Epithelial cell of proximal tubule (primary cell): ENCODE results near the gene ZNF784. TPM values are rescaled to one million over a fixed set of nuclear protein-coding genes. Genes with fewer than 3 reads are reported as not detected.

Experiments
- DNase-seq: peaks from one replicate; pipeline ENCODE4 v3.0.0-alpha.2; 2011; ENCODE audit warnings: low read depth
- H3K4me3 ChIP-seq: 2 replicates; pipeline ENCODE4 v1.5.1; 2011; ENCODE audit warnings: low read depth, mild to moderate bottlenecking, low read length
- CTCF ChIP-seq: conservative IDR thresholded peaks from 2 replicates; pipeline ENCODE4 v1.5.1; 2012; ENCODE audit warnings: low read depth, mild to moderate bottlenecking, low read length
- total RNA-seq: library from RNA; depleted of rRNA; stranded (reverse); fragments of >200 nt; gene quantifications from 2 replicates; pipeline ENCODE4 v1.2.3, GENCODE V29; 2015

Gene ZNF784
- total RNA-seq, 1 donor from 2014 or later = 0.58 TPM

DNA sequence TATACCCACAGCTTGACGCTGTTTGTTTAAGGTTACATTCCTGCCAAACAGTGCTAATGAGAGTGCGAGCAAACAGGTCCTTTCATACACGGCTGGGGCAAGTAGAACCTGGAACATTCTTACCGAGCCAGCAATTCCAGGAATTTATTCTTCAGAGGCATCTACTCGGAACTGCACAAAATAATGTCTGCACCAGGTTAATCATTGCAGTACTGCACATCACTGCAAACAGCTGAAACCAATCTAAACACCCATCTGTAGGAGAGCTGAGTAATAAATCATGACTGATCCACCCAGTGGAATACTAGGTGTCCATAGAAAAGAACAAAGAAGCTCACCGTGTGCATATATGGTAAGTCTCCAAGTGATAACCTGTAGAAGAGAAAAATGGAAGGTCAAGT is 42.5 kb downstream of the ZNF784 start:
- H3K4me3 ChIP-seq = peak overlapping the region; percentile 81
- TF ChIP-seq CTCF = no peak
- DNase-seq = peak; percentile 95

DNA sequence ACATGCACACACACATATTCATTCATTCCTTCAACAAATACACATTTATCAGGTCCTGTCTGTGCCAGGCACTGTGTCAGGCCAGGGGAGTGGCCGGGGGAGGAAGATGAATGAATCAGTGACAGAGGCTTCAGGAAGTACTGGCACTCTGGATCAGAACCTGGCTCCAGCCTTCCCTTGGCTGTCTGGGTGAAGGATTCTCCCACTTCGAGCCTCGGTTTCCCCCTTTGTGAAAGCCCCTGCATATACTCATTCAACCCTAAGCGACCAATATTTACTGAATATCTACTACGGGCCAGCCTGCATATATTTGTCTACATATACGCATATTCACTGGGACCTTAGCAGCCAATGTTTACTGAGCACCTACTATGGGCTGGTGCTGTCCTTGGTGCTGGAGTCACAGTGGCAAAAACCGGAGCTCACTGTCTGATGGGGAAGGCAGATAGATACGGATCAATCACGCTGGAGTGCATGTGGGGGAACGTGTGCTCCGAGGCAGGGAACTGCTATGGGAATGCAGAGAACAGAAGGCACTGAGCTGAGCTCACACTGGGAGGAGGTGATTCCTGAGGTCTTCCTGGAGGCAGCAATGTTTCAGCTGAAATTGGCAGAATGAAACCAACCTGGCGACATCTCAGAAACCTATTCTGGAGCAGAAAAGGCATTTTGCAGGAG is 43.1 kb downstream of the ZNF784 start:
- TF ChIP-seq CTCF = no peak
- no peak for DNase-seq
- peak overlapping the region; percentile 81 for H3K4me3 ChIP-seq

DNA sequence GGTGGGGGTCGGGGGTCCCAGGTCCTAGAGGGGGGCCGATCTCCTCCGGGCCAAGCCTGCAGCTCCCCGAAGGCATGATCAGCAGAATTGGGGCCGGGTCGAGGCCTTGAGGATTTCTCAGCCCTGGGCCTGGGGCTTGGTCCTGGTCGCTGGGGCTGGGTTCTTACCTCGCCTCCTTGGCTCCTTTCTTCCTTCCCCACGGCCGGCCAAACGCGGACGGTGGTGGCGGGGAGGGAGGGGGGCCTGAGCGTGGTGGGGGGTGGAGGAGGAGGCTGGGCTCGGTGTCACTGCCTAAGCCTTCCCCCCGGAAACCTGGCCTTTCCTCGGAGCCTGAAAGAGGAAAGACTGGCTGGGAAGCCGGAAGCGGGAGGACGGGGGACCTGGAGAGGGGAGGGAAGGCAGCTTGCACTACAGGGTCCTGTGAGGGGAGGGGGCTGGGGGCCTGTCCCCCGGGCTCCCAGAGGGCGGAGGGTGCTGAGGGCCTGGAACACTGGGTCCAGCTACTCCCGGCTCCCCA is 43.7 kb downstream of the ZNF784 start, which contains the start of gene ZNF579:
Gene ZNF579, minus strand, starts transcription at position 221 of the 517 bp plus-strand sequence. CDS start 1,209 bp downstream, outside the sequence.
- H3K4me3 ChIP-seq = peak within 1 kb of the TSS; percentile 81
- no peak for TF ChIP-seq CTCF
- no peak for DNase-seq

DNA sequence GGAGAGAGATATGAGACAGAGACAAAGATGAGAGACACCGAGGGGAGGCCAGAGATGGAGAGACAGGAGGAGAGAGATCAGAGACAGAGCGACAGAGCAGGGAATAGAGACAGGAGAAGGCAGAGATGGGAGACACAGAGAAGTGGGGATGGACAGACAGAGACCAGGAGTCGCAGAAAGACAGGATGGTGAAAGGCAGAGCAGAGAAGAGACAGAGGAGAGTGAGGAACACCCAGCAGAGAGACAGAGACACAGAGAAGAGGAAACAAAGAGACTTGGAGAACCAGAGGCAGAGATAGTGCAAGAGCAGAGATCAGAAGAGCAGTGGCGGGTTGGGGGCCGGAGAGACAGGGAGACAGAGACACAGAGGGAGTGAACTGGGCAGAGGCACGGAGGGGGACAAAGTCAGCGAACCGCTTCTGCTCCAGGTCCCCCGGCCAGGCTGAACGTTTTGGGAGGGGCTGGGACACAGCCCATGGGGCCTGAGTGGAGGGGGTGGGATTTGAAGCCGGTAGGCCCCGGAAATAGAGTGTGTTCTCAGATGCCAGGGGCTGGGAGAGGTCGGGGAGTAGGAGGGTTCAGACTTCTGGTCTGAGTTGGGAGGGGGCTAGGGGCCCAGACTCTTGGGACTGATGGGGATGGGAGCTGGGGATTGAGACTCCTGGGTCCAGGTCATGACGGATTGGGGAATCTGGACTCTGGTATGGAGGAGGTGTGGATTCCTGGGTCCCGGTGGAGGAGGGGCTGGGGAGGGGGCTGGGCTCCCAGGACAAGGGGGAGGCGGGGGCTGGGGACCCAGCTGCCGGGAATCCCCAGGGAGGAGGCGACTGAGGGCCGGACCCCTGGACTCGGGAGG is 44.4 kb downstream of the ZNF784 start:
- TF ChIP-seq CTCF = no peak
- no peak for DNase-seq
- H3K4me3 ChIP-seq = peak overlapping the region; percentile 81

DNA sequence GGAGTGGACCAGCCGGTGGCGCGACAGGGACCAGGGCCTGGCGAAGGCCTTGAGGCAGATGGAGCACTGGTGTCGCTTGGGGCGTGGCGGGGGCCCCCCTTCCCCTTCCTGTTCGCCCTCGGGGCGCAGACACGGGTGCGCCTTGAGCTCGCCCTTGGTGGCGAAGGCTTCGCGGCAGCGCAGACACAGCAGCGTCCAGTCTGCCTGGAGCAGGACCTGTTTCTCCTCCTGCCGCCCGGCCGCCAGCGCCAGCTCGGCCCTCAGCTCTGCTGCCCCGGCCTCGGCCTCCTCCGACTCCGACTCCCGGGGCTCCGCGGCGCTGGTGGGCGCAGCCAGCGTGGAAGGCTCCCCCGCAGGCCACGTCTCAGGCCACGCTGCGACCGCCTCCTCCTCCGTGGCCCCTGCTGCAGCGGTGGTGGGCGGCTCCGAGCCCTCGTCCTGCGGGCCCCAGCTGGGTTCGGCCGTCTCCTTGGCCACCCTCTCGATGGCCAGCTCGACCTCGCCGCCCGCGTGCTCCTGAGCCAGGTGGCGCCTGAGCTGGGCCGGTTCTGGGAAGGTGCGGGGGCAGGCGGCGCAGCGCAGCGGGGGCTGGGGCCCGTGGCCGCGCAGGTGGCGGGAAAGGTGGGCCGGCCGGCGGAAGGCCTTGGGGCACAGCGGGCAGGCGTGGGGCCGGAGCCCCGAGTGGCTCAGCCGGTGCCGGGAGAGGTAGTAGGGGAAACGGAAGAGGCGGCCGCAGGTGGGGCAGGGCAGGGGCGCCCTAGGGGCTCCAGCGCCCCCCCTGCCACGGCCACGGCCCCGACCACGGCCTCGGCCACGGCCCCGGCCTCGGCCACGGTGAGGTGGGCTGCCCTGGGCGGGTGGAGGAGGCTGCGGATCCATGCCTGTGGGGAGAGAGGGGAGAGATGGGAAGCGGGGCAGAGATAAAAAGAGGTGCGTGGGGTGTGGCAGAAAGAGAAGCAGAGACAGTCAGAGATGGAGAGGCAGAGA is 45.3 kb downstream of the ZNF784 start:
- peak overlapping the region; percentile 81 for H3K4me3 ChIP-seq
- no peak for DNase-seq
- no peak for TF ChIP-seq CTCF

- TF ChIP-seq CTCF = no peak
- no peak for DNase-seq
- no peak overlapping the region for H3K4me3 ChIP-seq
Measured at GRCh38 chr19:55578031-55578760, 46.2 kb downstream of the ZNF784 start.
